Amygdala (tissue), 56 donors: ENCODE results near the gene AMTN.

Experiments
- DNase-seq, 56 donors: peaks; one replicate each; lab custom pipeline; 2025; lab: John Stamatoyannopoulos, UW

AMTN gene

DNA sequence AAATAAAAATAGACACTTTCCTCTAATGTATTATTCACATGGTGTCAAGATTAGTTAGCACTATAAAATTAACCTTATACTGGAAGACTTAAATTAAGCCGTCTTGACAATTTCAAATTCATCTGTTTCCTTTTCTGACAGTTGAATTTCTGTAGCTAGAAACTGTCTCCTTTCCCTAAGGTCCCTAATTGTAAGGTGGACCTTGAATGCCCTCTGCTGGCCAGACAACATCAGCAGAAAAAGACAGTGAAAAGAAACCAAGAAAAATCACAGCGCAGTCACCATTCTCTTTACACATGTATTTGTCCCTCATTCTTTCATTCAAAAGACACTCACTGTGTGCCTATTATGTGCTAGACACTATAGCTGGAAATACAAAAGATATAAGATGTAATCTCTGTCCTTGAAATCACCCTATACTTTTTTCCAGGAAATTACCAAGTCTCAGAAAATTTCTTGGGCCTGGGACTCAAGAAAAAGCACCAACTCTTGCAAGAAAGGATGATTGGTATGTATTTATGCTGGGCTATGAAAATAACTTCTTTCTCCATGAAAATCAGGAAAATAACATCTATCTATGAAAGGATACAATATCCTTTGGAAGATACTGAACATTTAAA, 41.0 kb downstream of the AMTN start:
- DNase-seq = peak in 25 of 56 donors; percentile 0 to 59 (median 6)

- no peak for DNase-seq
Observed at GRCh38 chr4:70559924-70560323, 41.6 kb downstream of the AMTN start.

DNA sequence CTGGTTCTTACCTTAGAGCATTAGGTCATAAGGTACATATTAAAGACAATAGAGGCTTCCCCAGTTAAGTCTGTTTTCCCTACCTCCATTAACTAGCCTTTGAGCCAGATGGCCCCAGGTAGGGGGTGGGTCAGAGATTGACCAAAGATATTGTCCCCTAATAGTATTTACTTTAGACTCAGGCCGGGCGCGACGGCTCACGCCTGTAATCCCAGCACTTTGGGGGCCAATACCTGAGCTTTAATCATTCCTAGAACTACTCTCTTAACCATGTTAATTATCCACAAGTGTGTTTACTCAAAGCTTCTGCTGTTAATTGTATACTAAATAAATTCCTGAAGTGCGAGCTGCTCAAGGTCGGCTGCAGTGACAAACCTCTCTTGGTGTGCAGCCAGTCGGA, 45.7 kb downstream of the AMTN start:
- no peak for DNase-seq

GRCh38 chr4:70570796-70571195, 52.4 kb downstream of the AMTN start:
- no peak for DNase-seq

- no peak for DNase-seq
Observed at GRCh38 chr4:70571772-70572171, 53.4 kb downstream of the AMTN start.

GRCh38 chr4:70575964-70576363, 57.6 kb downstream of the AMTN start:
- no peak for DNase-seq

DNA sequence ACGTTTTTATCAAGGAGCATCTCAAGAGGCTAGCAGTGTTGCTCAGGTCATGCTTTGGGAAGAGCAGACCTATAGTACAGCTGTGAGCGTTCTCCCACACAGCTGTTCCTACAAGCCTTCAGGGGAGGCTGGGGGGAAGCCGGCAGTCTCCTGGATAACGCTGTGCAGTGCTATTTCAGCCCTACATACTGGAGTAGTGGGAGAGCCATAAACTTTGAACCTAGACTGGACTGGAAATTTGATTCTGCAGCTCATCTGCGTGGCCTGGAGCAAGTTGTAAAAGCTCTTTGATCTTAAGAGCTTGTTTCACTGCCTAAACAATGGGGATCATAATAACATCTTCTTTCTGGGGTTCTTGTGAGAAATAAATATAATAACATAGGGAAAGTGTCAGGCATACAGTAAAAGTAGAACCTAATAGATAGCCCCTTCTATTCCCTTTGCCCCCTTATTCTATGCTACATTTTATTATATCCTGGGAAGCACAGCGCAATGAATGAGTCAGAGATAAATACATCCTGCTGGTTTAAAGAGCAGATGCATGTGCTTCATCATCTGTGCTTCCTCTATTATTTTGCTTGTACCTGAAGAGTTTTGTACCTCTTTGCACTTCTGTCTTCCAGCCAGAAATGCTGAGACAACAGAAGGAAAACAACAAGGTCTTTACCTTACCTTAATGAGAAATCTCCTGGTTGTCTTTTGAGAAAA, 59.0 kb downstream of the AMTN start:
- no peak for DNase-seq

DNA sequence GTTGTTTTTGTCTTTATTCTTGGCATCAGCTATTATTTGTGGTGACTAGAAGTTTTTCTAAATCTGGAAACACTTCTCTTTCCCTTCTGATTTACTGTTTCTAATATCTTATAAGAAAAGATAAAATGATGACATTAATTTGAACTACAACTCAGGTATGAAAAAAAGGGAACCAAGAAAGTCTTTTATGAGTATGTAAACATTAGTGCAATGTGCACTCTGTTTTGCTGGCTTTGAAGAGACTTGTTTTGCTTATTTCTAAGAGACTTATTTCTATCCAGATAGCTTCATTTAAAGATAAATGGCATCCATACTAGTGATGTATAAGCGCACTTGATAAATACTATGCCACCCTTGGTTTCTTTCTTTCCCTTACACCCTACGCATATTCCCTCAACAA, 63.6 kb downstream of the AMTN start:
- no peak for DNase-seq
